CD4-positive, alpha-beta T cell treated with Interleukin-4 for 4 hours (primary cell): ENCODE measurements around the gene RPS6KA2.

Experiments used
- DNase-seq: peaks from one replicate; pipeline ENCODE4 v3.0.0-alpha.2; 2020

The RPS6KA2 gene

GRCh38 chr6:166627033-166627874, at the start of gene RPS6KA2:
Gene RPS6KA2 (minus strand): TSS chr6:166627251. CDS start chr6:166627019, 232 bp downstream.
- peak; percentile 100 for DNase-seq

- no peak for DNase-seq
Observed at GRCh38 chr6:166676270-166676860, 49.3 kb upstream of the RPS6KA2 start.

GRCh38 chr6:166675736-166676135, 48.7 kb upstream of the RPS6KA2 start:
- DNase-seq: no peak

GRCh38 chr6:166673309-166673708, 46.3 kb upstream of the RPS6KA2 start:
- no peak for DNase-seq

GRCh38 chr6:166672624-166673206, 45.7 kb upstream of the RPS6KA2 start:
- no peak for DNase-seq

- DNase-seq: no peak
Observed at GRCh38 chr6:166672146-166672545, 45.1 kb upstream of the RPS6KA2 start.

GRCh38 chr6:166671434-166672081, 44.5 kb upstream of the RPS6KA2 start:
- no peak for DNase-seq

- no peak for DNase-seq
Observed at GRCh38 chr6:166670894-166671293, 43.8 kb upstream of the RPS6KA2 start.

GRCh38 chr6:166670013-166670412, 43.0 kb upstream of the RPS6KA2 start:
- DNase-seq: no peak

- DNase-seq: no peak
Observed at GRCh38 chr6:166667796-166668610, 41.0 kb upstream of the RPS6KA2 start.

GRCh38 chr6:166664135-166664534, 37.1 kb upstream of the RPS6KA2 start:
- no peak for DNase-seq

- no peak for DNase-seq
Observed at GRCh38 chr6:166663568-166663967, 36.5 kb upstream of the RPS6KA2 start.

- no peak for DNase-seq
Observed at GRCh38 chr6:166662690-166663089, 35.6 kb upstream of the RPS6KA2 start.

GRCh38 chr6:166661327-166662085, 34.5 kb upstream of the RPS6KA2 start:
- no peak for DNase-seq

GRCh38 chr6:166660157-166660688, 33.2 kb upstream of the RPS6KA2 start:
- no peak for DNase-seq

- DNase-seq: no peak
Observed at GRCh38 chr6:166659581-166659980, 32.5 kb upstream of the RPS6KA2 start.

GRCh38 chr6:166658792-166659150, 31.7 kb upstream of the RPS6KA2 start:
- no peak for DNase-seq

GRCh38 chr6:166658115-166658791, 31.2 kb upstream of the RPS6KA2 start:
- DNase-seq: no peak

GRCh38 chr6:166657531-166657930, 30.5 kb upstream of the RPS6KA2 start:
- DNase-seq: no peak

GRCh38 chr6:166656230-166657151, 29.4 kb upstream of the RPS6KA2 start:
- DNase-seq: no peak
